Stimulated activated CD8-positive, alpha-beta memory T cell treated with anti-CD3 and anti-CD28 coated beads, Interleukin-12 subunit alpha, Interleukin-12 subunit beta, amount 100 ng/mL, for 4 hours (primary cell): Measurements from ENCODE around the gene MUC6.

Source experiments
- DNase-seq: peaks from one replicate; pipeline ENCODE4 v3.0.0-alpha.2; 2020; ENCODE audit warnings: low read depth

Gene MUC6

GRCh38 chr11:967995-968751, 68.3 kb downstream of the MUC6 start:
- DNase-seq = no peak

DNA sequence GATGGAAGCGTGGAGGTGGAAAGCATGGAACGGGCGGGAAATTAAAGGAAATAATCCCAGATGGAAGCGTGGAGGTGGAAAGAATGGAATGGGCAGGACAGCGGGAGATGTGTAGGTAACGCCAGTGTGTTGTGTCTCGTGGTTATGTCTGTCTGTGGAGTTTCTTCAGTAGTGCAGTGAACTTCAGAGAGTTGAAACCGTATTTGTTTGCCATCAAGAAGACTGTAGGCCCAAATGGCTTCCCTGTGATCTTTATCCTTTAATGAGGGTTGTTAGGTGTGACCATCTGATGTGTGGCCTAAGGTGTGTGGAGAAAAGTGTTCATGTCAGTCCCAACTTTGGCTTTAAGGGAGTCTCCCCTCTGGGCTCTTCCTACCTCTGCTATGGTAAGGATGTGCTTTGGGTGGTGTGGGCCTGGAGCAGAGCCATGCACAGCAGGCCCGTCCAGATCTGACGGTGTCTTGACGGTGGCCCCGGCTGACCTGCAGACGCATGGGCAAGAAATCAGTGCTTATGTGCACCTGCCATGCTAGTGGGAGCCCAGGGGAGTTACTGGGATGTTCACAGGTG, 71.2 kb downstream of the MUC6 start:
- no peak for DNase-seq

DNA sequence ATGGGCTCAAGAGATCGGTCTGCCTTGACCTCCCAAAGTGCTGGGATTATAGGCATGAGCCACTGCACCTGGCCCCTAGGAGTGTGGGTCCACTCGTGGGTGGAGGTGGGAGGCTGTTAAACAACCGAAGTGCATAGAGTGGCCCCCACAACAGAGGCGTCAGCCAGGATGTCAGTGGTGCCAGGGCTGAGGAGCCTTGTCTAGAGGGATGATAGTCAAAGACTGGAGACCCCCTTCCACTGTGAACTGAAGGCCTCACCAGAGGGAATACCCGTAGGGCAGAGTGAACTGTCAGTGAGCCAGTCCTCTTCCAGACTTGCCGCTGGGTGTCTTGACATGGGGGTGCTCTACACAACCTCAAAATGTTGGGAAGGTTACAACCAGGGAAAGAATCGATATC, 72.7 kb downstream of the MUC6 start:
- DNase-seq = no peak
